ENCODE data around the gene LAMP5.

Gene LAMP5, protein sequence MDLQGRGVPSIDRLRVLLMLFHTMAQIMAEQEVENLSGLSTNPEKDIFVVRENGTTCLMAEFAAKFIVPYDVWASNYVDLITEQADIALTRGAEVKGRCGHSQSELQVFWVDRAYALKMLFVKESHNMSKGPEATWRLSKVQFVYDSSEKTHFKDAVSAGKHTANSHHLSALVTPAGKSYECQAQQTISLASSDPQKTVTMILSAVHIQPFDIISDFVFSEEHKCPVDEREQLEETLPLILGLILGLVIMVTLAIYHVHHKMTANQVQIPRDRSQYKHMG

DNA sequence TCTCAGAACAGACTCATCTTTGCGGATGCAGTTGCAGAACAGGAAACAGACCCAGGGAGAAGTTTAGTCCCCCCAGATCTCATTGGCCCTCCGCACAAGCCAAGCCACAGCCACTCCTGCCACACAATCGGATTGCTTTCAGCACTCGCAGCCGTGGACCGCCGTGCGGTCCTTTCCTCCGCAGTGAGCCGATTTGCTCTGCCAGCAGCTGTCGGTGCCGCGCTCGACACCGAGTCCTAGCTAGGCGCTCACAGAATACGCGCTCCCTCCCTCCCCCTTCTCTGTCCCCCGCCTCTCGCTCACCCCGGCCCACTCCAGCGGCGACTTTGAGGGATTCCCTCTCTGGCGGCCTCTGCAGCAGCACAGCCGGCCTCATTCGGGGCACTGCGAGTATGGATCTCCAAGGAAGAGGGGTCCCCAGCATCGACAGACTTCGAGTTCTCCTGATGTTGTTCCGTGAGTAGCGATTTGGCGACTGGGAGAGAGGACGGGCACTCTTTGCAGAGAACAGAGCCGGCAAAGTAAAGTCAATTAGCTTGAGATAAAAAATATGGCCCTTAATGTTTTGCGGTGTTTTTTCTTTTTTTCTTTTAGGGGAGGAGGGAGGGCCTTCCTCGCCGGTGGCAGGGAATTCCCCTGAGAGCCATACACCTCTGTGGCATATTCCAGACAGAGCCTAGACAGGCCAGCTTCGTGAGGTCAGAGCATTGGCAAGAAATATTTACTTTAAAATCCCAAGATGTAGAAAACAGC, at the start of gene LAMP5:
TSS of gene LAMP5 (plus strand) at position 130 of the 753 bp plus-strand sequence. CDS start at position 393, 263 bp downstream.
- no peak for DNase-seq (ENCODE audit: extremely low read depth in 1 of 2, low read depth in 1 of 2)

DNA sequence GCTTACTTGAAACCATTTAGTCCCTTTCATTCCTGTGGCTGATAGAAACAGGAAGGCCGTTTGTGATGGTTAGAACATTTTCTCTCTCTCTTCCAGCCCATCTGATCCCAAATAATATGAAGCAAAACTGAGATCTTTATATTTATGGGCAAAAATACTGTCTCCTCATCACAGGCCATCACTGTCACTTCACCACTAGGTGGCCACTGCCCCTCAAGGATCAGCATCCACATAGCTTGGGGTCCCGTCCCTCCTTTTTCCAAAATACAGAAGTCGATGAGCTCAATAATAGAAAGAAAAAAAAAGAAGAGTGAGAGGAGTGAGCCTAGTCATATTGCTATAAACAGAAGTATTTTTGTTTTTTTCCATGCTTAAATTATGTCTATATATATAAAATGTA, 46.4 kb upstream of the LAMP5 start:
- DNase-seq (ENCODE audit: extremely low read depth in 1 of 2, low read depth in 1 of 2), result no peak

DNA sequence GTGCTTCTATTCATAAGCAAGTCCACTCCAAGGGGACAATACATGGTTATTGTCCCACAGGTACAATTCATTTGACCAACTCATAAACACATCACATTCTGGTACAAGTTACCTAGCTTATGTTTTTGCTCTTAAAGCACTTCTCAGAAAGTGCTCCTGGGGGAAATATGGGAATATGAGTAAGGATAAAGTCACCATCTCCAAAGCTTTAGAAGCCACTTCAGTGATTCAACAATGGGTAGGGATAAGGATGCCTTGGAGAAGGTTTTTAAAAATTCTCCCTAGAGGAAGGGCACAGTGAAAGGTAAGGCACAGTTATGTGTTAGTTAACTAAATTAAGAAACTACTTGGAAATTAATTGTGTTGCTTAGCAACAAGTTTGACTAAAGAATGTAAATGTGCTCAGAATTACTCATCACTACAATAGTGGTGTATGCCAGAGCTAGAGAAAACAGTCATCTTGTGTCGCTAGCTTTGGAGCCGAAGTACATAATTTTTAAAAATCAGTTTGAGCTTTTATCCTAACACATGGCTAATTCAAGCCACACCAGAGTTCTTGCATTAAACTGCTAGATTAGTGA, 39.5 kb upstream of the LAMP5 start:
- DNase-seq (ENCODE audit: extremely low read depth in 1 of 2, low read depth in 1 of 2), result no peak

DNA sequence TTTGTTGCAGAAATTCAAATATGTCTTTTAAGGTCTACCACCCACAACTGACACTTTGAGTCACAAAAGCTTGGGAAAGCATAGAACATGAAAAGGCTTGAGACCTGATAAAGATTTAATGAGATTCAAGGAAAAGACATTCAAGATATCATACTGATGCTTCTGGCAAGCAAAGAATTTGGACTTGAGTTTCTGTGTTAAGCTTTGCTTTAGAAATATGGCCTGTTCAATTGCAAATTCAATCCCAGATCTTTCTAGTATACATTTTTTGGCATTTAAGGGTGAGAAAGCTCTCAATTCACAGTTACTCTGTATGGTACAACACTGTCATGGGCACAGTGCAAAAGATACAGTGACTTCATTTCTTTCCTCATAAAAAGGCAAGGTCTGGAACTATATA, 38.9 kb upstream of the LAMP5 start:
- no peak for DNase-seq (ENCODE audit: extremely low read depth in 1 of 2, low read depth in 1 of 2)

DNA sequence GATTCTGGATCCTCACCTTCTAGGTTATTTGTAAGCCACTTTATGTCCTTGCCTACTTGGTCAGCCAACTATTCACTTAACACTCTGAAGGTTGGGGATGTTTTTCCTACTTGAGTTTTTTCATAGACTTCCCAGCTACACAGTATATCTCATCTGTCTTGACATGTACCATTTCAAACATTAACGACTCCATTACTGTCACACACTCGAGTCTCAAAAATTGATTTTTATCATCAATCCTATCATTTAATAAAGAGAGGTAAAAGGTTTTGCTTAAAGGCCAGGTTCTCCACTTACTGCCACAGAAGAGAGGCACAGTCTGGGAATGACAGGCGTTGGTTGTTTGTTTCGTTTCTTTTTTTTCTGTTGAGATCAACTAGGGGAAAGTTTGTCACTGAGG, 38.2 kb upstream of the LAMP5 start:
- DNase-seq (ENCODE audit: extremely low read depth in 1 of 2, low read depth in 1 of 2), result no peak

DNA sequence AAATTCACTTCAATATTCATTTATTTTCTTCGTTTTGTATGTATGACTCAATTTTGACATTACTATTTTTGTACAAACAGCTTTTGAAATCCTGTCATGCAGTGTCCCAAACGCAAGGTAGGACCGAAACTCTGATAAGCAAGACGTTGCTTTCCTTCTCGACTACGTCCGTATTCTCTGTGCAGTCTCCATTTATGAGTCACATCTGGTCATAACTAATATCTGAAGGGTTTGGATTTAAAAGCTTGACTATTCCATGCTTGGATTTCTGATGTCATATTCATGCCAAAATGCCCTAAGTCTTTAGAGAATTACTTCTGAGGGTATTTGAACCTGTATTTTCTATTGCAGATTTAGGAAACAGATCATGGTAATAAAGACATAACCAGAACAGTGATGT, 37.8 kb upstream of the LAMP5 start:
- no peak for DNase-seq (ENCODE audit: extremely low read depth in 1 of 2, low read depth in 1 of 2)

DNA sequence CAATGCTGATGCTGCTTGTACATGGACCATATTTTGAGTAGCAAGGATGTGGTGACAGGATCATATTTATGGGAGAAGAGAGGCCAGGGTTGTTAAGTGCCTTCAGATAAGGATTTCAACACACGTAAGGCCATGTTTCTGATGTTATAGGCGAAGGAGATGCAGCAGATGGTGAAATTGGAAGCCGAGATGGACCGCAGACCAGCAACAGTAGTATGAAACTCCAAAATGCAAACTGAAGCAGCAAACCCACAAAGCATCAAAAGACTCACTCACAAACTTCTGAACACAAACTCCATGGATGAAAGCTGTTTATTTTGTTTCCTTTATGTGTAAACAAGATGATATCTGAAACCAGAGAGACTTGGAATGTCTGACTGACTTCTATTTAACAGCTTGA, 35.6 kb upstream of the LAMP5 start:
- DNase-seq (ENCODE audit: extremely low read depth in 1 of 2, low read depth in 1 of 2), result no peak

DNA sequence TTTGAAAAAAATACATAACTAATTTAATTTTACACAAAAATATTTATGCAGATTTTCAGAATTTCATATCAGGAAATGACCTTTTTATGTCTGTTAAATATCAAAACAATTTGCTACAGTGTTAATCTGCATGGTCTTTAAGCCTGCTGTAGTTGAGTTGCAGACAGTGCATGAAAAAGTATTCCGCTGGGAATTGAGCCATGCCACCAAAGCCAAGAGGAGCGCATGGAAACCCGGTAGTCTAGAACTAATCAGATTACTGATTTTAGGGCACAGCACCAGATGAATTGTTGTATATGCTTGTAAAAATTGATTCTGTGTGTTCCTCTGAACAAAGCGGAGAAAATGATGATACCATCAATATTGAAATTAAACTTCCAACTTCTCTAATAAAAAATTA, 34.3 kb upstream of the LAMP5 start:
- DNase-seq (ENCODE audit: extremely low read depth in 1 of 2, low read depth in 1 of 2), result no peak

DNA sequence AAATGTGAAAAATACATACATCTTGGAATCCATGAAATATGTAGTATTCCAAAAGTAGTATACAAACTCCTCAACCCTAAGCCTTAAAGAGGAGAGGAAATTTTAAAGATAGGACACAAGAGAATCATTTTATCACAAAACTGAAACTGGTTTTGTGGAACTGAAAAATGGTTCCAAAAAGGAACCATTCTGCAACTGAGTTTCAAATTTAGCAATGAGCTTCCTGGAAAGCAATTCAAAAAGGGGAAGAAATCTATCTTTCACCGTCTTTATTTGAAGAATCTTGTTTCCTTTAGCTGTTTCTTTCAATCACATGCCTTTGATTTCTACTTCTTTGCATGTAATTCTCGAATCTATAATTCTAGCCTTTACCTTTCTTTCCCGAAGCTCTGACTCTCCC, 32.2 kb upstream of the LAMP5 start:
- DNase-seq (ENCODE audit: extremely low read depth in 1 of 2, low read depth in 1 of 2), result no peak

DNA sequence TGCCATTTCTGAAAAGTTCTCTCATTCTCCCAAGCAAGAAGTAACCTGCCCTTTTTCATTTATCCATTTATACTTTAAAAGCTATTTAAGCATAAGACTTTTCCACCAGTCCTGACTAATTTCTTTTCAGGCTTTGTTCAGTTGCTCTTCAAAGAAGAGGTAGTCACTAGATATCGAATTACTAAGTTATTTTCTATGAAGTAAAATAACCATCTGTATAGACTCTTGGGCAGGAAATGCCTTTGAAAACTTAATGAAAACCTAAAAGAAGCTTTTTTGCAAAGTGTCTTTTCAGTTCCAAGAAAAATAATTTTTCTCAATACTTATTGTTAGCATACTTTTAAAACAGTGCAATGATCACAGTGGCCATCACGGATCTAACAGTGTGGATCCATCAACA, 31.3 kb upstream of the LAMP5 start:
- no peak for DNase-seq (ENCODE audit: extremely low read depth in 1 of 2, low read depth in 1 of 2)

DNA sequence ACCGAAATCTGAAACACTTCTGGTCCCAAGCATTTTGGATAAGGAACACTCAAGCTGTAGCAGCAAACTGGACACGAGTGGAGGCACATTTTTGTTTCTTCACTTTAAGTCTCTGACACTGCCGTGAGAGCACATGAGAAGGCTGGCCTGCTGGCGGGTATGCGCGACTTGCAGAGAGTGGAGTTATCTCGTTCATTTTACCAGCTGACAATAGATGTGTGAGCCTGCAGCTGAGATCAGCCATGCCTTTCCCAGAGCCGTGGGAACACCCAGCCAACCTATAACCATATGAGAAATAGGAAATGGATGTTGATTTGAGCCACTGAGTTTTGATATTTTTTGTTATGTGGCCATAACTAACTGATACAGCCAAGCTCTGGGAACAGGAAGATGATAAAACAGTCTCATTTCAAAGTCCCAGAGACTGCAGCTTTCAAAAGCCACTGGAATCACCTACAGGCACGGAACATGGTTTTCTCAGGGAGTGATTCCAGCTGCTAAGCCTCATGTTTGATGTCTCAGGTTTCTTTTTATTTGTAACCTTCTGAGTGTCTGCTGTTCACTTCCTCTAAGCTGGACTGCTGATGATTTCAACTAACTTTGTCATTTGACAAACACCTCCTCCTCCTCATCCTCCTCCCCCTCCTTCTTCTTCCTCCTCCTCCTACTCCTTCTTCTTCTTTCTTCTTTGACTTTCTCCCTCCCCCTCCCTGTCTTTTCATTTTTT, 28.6 kb upstream of the LAMP5 start:
- DNase-seq (ENCODE audit: extremely low read depth in 1 of 2, low read depth in 1 of 2), result no peak

DNA sequence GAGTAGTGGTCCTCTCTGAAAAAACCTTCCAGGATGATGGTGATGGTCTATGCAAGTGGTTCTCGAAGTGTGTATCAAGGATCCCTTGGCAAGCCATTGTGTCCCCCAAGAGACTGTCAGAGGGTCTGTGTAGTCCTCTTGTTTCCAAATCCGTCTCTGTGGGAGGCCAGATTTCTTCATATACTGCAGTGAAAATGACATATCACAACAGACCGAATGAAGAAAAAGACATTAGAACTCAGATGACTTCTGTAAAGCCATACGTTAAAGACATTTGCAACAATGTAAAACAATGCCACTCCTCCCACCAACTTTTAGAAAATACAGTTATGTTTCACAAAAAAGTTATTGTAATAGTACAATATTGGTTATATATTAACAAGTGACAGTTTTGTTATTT, 27.2 kb upstream of the LAMP5 start:
- DNase-seq (ENCODE audit: extremely low read depth in 1 of 2, low read depth in 1 of 2), result no peak

DNA sequence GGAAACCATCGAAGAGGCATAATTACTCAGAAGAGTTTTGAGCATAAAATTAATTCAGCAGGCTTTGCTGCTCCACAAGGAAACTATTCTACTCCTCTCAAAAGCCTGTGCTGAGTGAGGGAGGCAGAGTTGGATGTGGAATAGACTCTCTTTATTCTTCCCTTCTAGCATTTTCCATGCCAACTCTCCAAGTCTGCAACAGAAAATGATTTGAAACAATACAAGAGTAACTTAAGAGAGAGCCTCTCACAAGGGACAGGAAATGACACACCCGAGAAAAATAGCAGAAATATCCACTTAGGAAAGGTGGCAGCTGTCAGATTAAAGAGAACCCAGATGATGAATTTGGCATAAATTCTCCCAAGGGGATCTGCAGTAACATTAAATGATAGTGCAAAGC, 26.3 kb upstream of the LAMP5 start:
- no peak for DNase-seq (ENCODE audit: extremely low read depth in 1 of 2, low read depth in 1 of 2)

DNA sequence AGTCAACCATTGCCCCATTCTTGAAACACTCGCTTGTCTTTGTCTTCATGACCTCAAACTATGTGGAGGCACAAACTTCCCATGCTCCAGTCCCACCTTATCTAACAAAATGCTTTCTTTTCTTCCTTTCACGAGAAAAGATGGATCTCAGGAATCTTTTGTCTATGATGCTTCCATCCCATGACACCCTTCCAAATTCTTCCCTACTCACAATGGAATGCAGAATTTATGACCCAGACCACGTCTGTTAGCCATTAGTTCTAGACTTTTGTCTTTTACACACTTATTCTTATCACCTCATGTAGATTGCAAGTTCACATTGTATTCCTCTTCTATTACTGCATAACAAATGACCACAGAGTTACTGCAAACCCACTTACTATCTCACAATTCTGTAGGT, 24.2 kb upstream of the LAMP5 start:
- DNase-seq (ENCODE audit: extremely low read depth in 1 of 2, low read depth in 1 of 2), result no peak

DNA sequence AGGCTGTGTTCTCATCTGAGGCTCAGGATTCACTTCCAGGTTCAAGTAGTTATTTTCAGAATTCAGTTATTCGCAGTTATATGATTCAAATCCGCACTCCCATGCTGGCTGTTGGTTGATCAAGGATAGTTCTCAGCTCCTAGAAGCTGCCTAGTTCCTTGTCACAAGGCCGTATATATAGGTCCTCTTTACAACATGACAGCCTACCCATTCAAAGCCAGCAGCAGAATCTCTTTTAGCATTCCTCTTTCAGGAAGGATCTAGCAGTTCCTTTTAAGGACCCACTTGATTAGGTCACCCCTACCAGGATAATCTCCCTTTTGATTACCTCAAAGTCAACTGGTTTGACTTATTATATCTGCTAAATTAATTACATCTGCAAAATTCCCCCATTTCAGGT, 23.8 kb upstream of the LAMP5 start:
- DNase-seq (ENCODE audit: extremely low read depth in 1 of 2, low read depth in 1 of 2), result no peak

DNA sequence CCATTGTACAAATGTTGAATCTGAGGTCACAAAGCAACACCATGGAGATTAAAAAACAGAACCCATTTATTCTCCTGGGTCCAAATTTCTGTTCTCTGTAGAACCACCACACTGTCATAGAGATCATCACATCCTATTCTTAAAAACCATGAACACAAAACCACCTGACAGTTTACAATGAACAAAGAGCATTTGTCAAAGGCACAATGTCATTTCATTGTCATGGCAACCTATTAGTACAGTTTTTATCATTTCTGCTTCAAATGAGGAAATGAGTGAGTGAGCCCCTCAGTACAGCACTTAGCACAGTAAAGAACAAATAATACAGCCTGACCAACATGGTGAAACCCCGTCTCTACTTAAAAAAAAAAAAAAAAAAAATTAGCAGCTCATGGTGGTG, 23.1 kb upstream of the LAMP5 start:
- no peak for DNase-seq (ENCODE audit: extremely low read depth in 1 of 2, low read depth in 1 of 2)

DNA sequence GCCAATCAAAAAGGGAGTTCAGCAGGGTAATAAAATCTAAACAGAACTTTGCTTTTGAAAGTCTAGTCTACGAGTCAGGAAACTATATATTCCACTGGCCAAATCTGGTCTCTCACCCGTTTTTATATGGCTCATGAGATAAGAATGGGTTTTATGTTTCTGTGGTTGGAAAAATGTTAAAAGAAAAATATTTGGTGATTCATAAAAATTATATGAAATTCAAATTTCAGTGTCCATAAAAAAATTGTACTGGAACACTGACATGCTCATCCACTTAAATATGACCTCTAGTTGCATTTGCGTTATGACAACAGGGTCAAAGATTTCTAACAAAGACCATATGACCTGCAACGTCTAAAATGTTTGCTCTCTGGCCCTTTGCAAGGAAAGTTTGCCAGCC, 22.3 kb upstream of the LAMP5 start:
- DNase-seq (ENCODE audit: extremely low read depth in 1 of 2, low read depth in 1 of 2), result no peak

DNA sequence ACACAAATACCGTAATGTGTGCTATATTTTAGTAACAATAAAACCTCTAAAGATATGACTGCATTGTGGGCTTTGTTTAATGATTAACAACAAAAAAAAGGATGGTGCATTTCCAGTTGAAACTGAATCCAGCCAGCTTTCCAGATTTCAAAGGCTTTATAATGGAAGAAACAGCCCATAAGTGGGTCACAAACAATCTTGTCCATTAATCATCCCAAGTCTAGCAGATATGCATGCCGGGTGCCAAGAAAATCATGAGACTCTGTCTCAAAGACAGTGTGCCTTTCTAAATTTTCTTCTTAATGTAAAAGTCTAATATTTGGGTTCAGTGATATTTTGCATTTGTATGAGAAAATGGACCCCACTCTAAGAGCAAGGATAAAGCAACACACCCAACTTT, 20.6 kb upstream of the LAMP5 start:
- DNase-seq (ENCODE audit: extremely low read depth in 1 of 2, low read depth in 1 of 2), result no peak

DNA sequence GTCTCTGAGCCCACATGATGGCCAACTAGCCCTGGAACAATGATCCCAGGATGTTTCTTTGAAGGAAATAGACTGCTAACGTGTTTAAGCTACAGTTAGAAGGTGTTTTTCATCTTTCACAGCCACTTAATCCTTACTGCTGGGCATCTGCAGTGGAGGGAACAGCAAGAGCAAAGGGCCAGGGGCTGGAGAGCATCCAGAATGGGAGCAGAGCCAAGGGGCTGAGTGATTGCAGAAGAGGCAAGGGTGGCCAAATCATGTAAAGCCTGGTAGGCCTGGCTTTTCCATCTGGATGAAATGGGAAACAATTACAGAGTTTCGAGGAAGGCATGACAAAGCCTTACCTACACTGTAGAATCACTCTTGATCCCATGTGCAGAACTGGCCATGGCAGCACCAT, 18.7 kb upstream of the LAMP5 start:
- no peak for DNase-seq (ENCODE audit: extremely low read depth in 1 of 2, low read depth in 1 of 2)

DNA sequence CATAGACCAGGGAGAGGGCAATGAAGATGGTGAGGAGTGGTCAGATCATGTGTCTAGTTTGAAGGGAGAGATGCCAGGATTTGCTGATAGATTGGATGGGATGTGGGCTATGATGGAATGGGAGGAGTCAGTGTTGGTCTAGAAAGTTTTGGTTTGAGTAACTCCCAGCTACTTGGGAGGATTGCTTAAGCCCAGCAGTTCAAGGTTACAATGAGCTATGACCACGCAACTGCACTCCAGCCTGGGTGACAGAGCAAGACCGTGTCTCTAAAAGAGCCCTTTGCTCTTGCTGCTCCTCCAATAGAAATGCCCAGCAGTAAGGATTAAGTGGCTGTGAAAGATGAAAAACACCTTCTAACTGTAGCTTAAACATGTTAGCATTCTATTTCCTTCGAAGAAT, 18.2 kb upstream of the LAMP5 start:
- no peak for DNase-seq (ENCODE audit: extremely low read depth in 1 of 2, low read depth in 1 of 2)

DNA sequence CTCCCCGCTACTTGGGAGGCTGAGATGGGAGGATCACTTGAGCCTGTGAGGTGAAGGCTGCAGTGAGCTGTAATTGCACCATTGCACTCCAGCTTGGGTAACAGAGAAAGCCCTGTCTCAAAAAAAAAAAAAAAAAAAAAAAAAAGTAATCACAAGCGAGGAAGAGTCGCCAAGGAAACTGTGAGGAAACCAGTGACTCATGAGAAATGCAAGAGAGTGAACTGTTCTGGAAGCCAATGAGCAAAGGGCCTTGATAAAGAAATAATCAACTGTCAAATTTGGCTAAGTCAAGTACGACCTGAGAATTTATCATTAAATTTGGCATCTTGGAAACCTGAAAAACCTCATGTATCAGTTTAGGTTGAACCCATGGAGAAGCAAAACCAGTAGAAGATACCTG, 16.1 kb upstream of the LAMP5 start:
- no peak for DNase-seq (ENCODE audit: extremely low read depth in 1 of 2, low read depth in 1 of 2)
